ENCODE measurements around the gene S100A14.
"Not testable (repeated sequence)": the region's sequence is repeated elsewhere in the genome, so short reads cannot be mapped to it uniquely, and the experiment has no call there.

S100A14 gene

DNA sequence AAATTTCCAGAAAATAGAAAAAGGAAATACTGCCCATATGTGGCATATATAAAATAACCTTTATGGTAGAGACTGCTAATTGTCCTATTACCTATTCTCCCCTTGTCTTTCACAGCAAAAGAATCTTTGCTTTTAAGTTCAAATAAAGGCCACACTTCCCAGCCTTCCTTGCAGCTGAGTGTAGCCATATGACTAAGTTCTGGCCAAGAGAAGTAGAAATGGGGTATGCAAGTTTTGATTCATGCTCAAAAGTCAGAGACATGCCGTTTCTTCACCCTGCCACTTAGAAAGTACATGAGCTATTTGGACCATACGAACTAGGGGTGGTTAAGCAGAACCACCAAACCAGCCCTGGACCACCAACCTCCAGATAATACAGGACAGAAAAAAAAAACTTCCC lies 32.1 kb downstream of the S100A14 start:
- DNase-seq: no peak

DNA sequence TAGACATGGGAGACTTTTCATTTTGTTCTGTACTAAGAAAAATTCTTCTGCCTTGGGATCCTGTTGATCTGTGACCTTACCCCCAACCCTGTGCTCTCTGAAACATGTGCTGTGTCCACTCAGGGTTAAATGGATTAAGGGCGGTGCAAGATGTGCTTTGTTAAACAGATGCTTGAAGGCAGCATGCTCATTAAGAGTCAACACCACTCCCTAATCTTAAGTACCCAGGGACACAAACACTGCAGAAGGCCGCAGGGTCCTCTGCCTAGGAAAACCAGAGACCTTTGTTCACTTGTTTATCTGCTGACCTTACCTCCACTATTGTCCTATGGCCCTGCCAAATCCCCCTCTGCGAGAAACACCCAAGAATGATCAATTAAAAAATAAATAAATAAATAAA lies 32.6 kb downstream of the S100A14 start:
- DNase-seq: not testable (repeated sequence)

DNA sequence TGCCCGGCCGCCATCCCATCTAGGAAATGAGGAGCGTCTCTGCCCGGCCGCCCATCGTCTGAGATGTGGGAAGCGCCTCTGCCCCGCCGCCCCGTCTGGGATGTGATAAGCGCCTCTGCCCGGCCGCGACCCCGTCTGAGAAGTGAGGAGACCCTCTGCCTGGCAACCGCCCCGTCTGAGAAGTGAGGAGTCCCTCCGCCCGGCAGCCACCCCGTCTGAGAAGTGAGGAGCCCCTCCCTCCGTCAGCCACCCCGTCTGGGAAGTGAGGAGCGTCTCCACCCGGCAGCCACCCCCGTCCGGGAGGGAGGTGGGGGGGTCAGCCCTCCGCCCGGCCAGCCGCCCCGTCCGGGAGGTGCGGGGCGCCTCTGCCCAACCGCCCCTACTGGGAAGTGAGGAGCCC lies 33.3 kb downstream of the S100A14 start:
- DNase-seq: not testable (repeated sequence)

DNA sequence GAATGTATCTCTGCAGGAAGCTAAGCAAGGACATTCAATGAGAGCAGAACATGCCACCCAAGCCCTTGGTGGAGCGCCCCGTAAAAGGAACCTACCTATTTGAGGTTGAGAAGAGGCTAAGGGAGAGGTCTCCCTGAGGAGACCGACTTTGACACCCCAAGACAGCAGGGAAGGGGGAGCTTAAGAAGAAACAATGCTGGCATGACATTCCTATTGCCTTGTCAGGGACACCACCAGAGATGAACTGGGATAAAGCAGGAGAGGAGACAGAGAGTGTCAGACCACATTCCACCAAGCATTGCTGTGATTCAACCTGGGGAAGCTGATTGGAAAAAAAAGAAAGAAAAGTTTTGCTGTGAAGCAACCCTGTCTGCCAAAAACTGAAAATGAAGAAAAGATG lies 37.2 kb downstream of the S100A14 start:
- DNase-seq: no peak

DNA sequence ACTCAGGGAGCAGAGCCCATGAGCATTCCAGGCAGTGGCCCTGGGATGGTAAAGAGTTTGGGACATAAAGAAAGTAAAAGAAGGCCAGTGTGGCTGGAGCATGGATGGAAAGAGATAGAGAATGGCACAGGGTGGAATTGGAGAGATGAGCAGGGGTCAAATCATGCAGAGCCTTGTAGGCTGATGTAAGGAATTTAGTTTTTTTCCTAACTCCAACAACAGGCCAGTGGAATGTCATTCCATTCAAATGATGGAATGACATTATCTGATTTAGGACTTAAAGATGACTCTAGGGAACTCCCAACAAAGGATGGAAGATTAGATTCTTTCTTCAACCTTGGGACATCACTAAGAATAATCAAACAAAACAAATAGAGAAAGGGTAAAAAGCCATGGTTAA lies 37.6 kb downstream of the S100A14 start:
- DNase-seq: no peak

DNA sequence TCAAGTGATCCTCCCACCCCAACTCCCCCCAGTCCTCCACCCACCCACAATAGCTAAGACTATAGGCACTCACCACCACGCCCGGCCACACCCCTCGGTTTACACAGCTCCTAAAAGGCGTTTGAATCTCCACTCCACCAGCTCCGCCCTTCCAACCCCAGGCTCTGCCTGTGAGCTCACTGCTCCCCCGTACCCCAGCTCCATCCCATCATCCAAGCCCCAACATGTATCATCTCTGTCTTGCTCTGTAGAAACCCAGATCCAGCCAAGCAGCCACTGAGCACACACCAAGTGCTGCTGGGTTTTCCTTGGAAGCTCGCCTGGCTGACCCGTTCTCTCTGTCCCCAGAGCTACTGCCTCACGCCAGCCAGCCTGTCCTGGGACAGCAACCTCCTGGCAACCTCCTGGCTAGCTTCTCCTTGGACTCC lies 38.5 kb downstream of the S100A14 start:
- DNase-seq: no peak

DNA sequence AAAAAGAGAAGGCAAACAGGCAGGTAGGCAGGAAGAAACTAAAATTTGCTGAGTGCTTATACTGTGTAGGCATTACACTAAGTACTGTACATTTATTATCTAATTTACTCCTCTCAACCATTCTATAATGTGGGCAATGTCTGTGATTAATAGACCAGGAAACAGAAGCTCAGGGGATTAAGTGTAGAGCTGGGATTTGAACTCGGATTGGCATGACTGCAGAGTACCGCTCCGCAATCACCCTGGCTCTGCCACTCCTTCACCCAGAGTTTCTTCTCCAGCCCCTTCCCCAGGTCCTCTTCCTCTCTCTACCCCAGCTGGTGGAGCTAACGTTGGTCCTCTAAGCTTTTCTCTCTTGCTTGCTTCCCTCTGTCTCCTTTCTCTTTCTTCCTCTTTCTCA lies 39.0 kb downstream of the S100A14 start:
- no peak for DNase-seq

DNA sequence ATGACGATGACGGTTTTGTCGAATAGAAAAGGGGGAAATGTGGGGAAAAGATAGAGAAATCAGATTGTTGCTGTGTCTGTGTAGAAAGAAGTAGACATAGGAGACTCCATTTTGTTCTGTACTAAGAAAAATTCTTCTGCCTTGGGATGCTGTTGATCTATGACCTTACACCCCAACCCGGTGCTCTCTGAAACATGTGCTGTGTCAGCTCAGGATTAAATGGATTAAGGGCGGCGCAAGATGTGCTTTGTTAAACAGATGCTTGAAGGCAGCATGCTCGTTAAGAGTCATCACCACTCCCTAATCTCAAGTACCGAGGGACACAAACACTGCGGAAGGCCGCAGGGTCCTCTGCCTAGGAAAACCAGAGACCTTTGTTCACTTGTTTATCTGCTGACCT lies 40.6 kb downstream of the S100A14 start:
- DNase-seq: not testable (repeated sequence)

DNA sequence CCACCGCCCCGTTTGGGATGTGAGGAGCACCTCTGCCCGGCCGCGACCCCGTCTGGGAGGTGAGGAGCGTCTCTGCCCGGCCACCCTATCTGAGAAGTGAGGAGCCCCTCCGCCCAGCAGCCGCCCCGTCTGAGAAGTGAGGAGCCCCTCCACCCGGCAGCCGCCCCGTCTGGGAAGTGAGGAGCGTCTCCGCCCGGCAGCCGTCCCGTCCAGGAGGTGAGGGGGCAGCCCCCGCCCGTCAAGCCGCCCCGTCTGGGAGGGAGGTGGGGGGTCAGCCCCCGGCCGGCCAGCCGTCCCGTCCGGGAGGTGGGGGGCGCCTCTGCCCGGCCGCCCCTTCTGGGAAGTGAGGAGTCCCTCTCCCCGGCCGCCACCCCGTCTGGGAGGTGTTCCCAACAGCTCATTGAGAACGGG lies 41.0 kb downstream of the S100A14 start:
- DNase-seq: not testable (repeated sequence)

DNA sequence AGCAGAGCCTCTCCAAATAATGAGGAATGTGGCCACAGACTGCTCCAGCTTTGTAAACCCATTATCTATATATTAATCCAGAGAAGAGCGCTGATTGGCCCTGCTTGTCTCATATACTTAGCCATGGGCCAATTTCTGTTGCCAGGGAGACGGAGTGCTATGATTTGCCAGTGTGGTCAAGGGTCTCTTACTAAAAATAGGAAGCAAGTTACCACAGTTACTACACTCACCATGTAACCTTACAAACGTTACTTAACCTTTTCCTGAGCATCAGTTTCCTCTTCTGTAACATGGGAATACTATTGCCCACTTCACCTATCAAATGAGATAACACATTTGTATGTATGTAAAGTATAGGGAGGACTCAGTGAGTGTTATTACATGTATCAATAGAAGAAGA lies 42.8 kb downstream of the S100A14 start:
- no peak for DNase-seq

DNA sequence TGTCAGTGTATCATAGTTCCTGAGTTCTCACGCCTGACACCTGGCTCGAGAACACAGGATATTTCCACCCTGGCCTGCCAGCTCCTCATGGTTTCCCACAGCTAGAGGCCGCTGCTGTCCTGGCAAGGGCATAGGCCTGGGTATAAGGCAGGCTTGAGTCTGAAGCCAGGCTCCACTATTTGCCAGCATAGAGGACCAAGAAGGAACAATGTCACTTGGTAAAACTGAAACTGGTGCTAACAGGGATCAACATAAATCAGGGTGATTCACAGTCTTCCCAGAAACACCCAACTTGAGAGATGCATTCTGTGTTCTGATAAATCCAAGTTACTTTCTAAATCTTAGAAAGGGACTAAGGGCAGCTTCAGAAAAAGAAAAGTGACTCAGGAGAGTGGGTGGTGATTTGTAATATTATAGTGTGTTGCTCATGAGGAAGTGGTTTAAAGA lies 43.5 kb downstream of the S100A14 start:
- DNase-seq: no peak

DNA sequence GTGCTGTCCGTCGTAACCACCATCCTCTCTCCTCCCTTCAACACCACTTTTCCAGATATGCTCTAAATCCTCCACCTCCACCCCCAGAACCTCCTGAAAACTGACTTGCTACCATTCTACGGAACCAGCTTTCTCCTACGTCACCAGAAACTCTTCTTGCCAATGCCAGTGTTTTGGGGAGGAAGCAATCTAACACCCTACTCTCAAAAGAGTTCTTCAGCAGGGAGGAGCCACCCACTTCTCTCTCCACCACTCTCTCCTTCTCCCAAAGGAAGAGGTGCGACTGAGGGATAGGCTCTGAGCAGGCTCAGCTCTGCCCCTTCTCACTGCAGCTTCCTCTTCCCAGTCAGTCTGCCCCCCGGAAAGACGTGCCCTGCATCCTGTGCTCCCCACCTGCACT lies 44.4 kb downstream of the S100A14 start:
- DNase-seq: no peak

DNA sequence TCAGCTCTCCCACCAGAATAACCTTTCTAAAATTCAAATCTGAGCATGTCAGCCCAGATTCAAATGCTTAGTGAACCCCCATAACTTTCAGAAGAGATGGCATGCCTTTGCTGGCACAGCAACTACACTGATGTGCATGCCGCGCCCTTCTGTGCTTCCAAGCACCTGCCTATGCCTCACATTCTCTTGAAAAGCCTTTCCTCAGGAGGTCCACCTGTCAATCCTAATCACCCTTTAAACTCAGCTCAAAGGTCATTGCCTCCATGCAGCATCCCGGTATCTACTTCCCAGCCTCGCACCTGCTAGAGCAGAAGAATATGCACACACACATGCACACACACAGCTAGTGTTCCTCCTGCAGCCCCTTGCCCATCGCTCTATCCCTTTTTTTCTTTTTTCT lies 45.3 kb downstream of the S100A14 start:
- DNase-seq: no peak

DNA sequence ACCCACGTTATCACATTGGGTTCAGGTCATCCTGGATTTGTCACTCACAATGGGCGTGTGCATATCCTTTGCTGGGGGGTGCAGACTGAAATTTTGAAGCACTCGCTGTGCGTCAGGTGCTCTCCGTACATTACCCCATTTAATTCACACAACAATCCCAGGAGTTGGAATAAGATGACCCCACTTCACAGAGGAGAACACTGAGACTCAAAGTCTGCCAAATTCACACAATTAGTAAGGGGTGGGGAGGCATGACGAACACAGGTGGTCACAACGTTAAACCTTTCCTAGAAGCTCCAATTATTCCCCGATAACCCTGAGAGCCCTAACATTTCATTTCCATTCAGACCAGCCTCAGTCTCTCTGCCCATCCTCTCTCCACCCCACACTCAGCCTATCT lies 46.7 kb downstream of the S100A14 start:
- DNase-seq: no peak

DNA sequence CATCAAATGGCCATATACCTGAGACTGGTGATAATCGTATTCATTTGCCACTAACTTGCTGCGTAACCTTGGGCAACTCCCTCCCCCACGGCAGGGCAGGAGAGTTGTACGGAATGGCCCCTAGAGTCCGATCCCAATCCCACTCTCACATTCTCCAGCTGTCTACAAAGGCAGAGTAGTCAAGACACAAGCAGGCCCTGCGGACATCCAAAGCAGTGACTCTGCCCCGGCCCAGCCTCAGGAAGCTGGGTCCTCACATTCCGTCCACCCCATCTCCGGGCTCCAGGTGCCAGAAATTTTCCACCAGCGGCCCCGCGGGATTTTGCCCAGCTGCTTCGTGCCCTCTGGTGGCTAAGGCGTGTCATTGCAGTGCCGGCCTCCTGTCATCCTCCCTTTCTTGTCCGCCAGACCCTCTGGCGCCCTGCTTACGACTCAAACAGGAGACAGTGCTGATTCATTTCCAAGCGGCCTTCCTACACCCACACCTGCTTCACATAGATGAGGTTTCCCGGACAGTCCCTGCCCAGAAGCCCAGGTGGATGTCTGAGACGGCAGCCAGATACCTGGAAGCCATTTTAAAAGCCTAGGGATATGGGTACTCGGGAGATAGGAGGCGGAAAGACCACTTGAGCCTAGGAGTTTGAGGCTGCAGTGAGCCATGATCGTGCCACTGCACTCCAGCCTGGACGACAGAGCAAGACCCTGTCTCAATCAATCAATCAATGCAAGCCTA lies 47.6 kb downstream of the S100A14 start:
- DNase-seq: peak; percentile 84

DNA sequence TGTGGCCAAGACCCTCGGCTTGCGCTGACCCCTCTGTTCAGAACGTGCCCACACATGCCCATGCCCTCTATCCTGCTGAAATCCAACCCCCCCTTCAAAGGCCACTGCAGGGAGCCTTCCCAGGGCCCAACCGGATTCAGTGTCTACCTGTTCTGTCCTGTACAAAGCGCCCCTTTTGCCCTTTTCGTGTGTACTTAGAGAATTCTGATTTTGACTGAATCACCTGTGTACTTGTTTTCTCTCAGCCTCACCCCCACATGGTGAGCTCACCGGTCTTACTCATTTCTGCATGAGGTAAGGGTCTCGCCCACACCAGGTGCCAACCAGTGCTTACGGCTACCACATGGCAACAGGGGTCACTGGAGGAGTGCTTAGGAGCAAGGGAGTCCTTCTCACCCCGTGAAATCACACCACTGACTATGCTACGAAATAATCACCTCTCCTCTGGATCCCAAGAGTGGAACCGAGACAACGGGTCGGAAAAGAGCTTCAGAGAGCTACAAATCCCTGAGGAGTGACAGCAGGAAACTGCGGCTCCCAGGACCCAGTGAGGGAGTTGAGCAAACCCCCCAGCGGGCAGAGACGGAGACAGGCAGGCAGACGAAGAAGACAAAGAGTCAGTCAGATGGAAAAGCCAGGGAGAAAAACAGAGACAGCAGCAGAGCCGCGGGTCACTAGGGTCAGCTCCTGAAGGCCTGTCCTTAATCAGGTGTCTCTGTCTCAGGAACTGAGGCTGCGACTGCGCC lies 48.3 kb downstream of the S100A14 start:
- peak; percentile 52 for DNase-seq

DNA sequence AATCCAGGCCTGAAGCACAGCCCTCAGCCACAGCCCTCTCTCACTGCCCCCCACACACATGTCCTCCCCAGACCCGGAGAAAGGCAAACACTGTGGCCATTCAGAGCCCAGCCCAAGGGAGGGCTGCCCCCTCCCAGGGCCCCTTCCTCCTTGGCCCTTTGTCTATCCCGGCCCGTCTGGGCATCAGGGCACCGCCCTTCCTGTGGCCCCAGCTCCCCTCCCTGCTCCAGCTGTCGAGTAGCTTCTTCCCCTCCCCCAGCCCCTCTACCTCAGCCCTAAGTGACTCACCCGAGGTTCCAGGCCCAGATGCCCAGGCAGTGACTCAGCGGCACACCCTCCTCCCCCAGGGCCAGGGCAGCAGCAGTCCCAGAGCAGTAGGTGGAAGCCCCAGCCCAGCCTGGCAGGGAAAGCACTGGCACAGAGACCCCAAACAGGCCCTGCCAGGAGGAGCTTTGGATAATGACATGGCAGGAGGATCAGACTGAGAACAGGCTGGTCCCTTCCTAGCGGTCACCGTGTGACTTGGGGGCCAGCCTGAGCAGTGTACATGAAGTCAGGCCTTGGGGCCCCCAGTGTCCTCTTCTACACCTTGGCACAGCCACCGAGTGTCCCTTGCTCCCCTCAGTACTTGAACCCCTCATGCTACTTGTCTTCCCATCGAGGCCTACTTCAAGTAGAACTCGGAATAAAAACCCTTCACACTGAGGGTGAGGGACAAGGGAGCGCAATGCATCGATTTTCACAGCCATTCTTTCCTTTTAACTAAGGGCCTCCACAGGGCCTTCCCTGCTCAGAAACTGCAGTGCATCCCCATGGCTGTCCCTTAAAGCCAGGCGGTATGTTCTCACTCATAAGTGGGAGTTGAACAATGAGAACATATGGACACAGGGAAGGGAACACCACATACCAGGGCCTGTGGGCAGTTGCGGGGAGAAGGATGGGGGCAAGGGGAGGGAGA lies 49.4 kb downstream of the S100A14 start:
- peak; percentile 81 for DNase-seq

DNA sequence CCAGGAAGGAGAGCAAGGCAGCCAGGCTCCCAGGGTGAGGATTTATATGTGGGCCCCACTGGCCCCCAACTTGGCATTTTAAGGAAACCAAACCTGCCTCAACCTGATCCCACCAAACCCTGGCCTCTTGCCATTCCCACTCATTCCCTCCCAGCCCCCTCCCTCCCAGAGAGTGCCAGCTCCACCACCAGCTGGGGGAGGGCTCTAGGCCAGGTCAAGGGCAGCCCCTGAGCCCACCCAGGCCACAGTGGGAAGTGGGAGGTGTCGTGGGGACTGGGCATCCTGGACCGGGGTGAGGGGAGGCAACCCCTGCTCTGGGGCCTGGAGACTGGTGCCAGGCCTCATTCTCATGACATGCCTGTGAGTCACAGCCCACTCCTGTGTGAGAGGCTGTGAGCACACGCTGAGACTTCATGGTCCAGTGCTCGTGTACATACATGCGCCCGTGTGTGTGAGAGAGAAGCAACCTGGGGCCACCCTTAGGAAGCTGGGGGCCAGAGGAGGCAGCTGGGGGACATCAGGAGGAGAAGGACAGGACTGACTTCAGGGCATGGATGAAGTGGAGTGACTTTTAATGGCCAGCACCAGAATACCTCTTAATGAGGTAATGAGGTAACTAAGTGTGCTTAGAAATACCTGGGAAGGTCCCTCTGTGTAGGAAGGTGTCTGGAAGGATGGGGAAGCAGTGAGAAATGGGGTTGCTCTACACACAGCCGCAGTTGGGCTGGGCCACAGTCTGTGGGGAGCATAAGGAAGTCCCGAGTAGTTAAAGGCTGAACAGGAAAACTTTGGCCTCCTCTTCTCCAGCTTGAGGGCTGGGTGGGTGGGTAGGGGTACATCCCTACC lies 50.4 kb downstream of the S100A14 start, which contains the start of gene S100A2:
S100A2 (minus strand) TSS at position 316 of the 846 bp plus-strand sequence. CDS start 1,967 bp downstream, outside the sequence.
- DNase-seq: peak; percentile 60

Measured in activated CD4-positive, CD25-positive, alpha-beta regulatory T cell treated with anti-CD3 and anti-CD28 coated beads, Interleukin-2, amount 50 U/mL, for 72 hours (primary cell).